Measurements from ENCODE around the gene TMEM213.

TMEM213 gene

GRCh38 chr7:138813945-138814344 lies 16.2 kb downstream of the TMEM213 start:
- intact Hi-C loops (cut with micrococcal nuclease), result no loop called here
- H3K4me3 Mint-ChIP-seq, result no peak overlapping the region
- H3K27ac Mint-ChIP-seq, result no peak overlapping the region

GRCh38 chr7:138814816-138815332 lies 17.1 kb downstream of the TMEM213 start:
- Mint-ChIP-seq H3K27ac (no peak overlapping the region), H3K27me3 (no peaks in the 10 kb centered on the region), H3K4me1 (ENCODE audit: low read depth) (no peaks in the 10 kb centered on the region), H3K9me3 (no peaks in the 10 kb centered on the region), H3K4me3 (no peak overlapping the region), H3K36me3 (ENCODE audit: low read depth) (no peaks in the 10 kb centered on the region)
- intact Hi-C loops (cut with micrococcal nuclease), result no loop called here

More at GRCh38 chr7:138813945-138814344, 16.2 kb downstream of the TMEM213 start:
- H3K27me3 Mint-ChIP-seq, result no peaks in the 10 kb centered on the region
- H3K36me3 Mint-ChIP-seq (ENCODE audit: low read depth), result no peaks in the 10 kb centered on the region
- no peaks in the 10 kb centered on the region for H3K4me1 Mint-ChIP-seq (ENCODE audit: low read depth)
- no peaks in the 10 kb centered on the region for H3K9me3 Mint-ChIP-seq

GRCh38 chr7:138816650-138817049 lies 18.9 kb downstream of the TMEM213 start:
- Mint-ChIP-seq H3K9me3 (no peaks in the 10 kb centered on the region), H3K36me3 (ENCODE audit: low read depth) (no peaks in the 10 kb centered on the region), H3K27ac (no peak overlapping the region), H3K4me3 (no peak overlapping the region), H3K27me3 (no peaks in the 10 kb centered on the region), H3K4me1 (ENCODE audit: low read depth) (no peaks in the 10 kb centered on the region)
- intact Hi-C loops (cut with micrococcal nuclease), result no loop called here

GRCh38 chr7:138819625-138820024 lies 21.8 kb downstream of the TMEM213 start:
- no peaks in the 10 kb centered on the region for H3K27me3 Mint-ChIP-seq
- H3K27ac Mint-ChIP-seq, result no peak overlapping the region
- no peaks in the 10 kb centered on the region for H3K9me3 Mint-ChIP-seq
- H3K4me3 Mint-ChIP-seq, result no peak overlapping the region
- H3K4me1 Mint-ChIP-seq (ENCODE audit: low read depth), result no peaks in the 10 kb centered on the region
- no peaks in the 10 kb centered on the region for H3K36me3 Mint-ChIP-seq (ENCODE audit: low read depth)
- intact Hi-C loops (cut with micrococcal nuclease), result no loop called here

- H3K36me3 Mint-ChIP-seq (ENCODE audit: low read depth), result no peaks in the 10 kb centered on the region
- H3K27me3 Mint-ChIP-seq, result no peaks in the 10 kb centered on the region
- H3K9me3 Mint-ChIP-seq, result no peaks in the 10 kb centered on the region
- no peaks in the 10 kb centered on the region for H3K4me1 Mint-ChIP-seq (ENCODE audit: low read depth)
- intact Hi-C loops (cut with micrococcal nuclease), result no loop called here
- no peak overlapping the region for H3K27ac Mint-ChIP-seq
- H3K4me3 Mint-ChIP-seq, result no peak overlapping the region
Measured at GRCh38 chr7:138821912-138822311, 24.1 kb downstream of the TMEM213 start.

- H3K36me3 Mint-ChIP-seq (ENCODE audit: low read depth), result no peaks in the 10 kb centered on the region
- intact Hi-C loops (cut with micrococcal nuclease), result no loop called here
- H3K9me3 Mint-ChIP-seq, result no peaks in the 10 kb centered on the region
- H3K4me1 Mint-ChIP-seq (ENCODE audit: low read depth), result no peaks in the 10 kb centered on the region
- H3K27me3 Mint-ChIP-seq, result no peaks in the 10 kb centered on the region
- H3K4me3 Mint-ChIP-seq, result no peak overlapping the region
- H3K27ac Mint-ChIP-seq, result no peak overlapping the region
Measured at GRCh38 chr7:138822867-138823535, 25.2 kb downstream of the TMEM213 start.

GRCh38 chr7:138825049-138825721 lies 27.4 kb downstream of the TMEM213 start:
- Mint-ChIP-seq H3K27ac (no peak overlapping the region), H3K4me1 (ENCODE audit: low read depth) (no peaks in the 10 kb centered on the region), H3K4me3 (no peak overlapping the region), H3K9me3 (no peaks in the 10 kb centered on the region), H3K27me3 (no peaks in the 10 kb centered on the region), H3K36me3 (ENCODE audit: low read depth) (no peaks in the 10 kb centered on the region)
- intact Hi-C loops (cut with micrococcal nuclease), result no loop called here

- intact Hi-C loops (cut with micrococcal nuclease), result no loop called here
- Mint-ChIP-seq H3K4me3 (no peak overlapping the region), H3K27ac (no peak overlapping the region), H3K9me3 (no peaks in the 10 kb centered on the region), H3K27me3 (no peaks in the 10 kb centered on the region), H3K4me1 (ENCODE audit: low read depth) (no peaks in the 10 kb centered on the region), H3K36me3 (ENCODE audit: low read depth) (no peaks in the 10 kb centered on the region)
Measured at GRCh38 chr7:138828302-138828701, 30.5 kb downstream of the TMEM213 start.

GRCh38 chr7:138829335-138829734 lies 31.5 kb downstream of the TMEM213 start:
- H3K27me3 Mint-ChIP-seq, result no peaks in the 10 kb centered on the region
- intact Hi-C loops (cut with micrococcal nuclease), result no loop called here
- H3K36me3 Mint-ChIP-seq (ENCODE audit: low read depth), result no peaks in the 10 kb centered on the region
- H3K9me3 Mint-ChIP-seq, result no peaks in the 10 kb centered on the region
- H3K4me3 Mint-ChIP-seq, result no peak overlapping the region
- no peak overlapping the region for H3K27ac Mint-ChIP-seq
- H3K4me1 Mint-ChIP-seq (ENCODE audit: low read depth), result no peaks in the 10 kb centered on the region

GRCh38 chr7:138832966-138833365 lies 35.2 kb downstream of the TMEM213 start:
- Mint-ChIP-seq H3K27me3 (no peaks in the 10 kb centered on the region), H3K4me3 (no peak overlapping the region), H3K9me3 (no peaks in the 10 kb centered on the region), H3K27ac (no peak overlapping the region), H3K4me1 (ENCODE audit: low read depth) (no peaks in the 10 kb centered on the region), H3K36me3 (ENCODE audit: low read depth) (no peaks in the 10 kb centered on the region)
- intact Hi-C loops (cut with micrococcal nuclease), result no loop called here

- no peaks in the 10 kb centered on the region for H3K4me1 Mint-ChIP-seq (ENCODE audit: low read depth)
- H3K27me3 Mint-ChIP-seq, result no peaks in the 10 kb centered on the region
- no peak overlapping the region for H3K4me3 Mint-ChIP-seq
Measured at GRCh38 chr7:138833596-138833995, 35.8 kb downstream of the TMEM213 start.

GRCh38 chr7:138834583-138834982 lies 36.8 kb downstream of the TMEM213 start:
- no peak overlapping the region for H3K4me3 Mint-ChIP-seq
- intact Hi-C loops (cut with micrococcal nuclease), result no loop called here
- no peaks in the 10 kb centered on the region for H3K27me3 Mint-ChIP-seq
- no peak overlapping the region for H3K27ac Mint-ChIP-seq
- no peaks in the 10 kb centered on the region for H3K4me1 Mint-ChIP-seq (ENCODE audit: low read depth)
- no peaks in the 10 kb centered on the region for H3K9me3 Mint-ChIP-seq
- H3K36me3 Mint-ChIP-seq (ENCODE audit: low read depth), result no peaks in the 10 kb centered on the region

More at GRCh38 chr7:138833596-138833995, 35.8 kb downstream of the TMEM213 start:
- Mint-ChIP-seq H3K27ac (no peak overlapping the region), H3K36me3 (ENCODE audit: low read depth) (no peaks in the 10 kb centered on the region), H3K9me3 (no peaks in the 10 kb centered on the region)
- intact Hi-C loops (cut with micrococcal nuclease), result no loop called here

- intact Hi-C loops (cut with micrococcal nuclease), result no loop called here
- Mint-ChIP-seq H3K36me3 (ENCODE audit: low read depth) (no peaks in the 10 kb centered on the region), H3K4me1 (ENCODE audit: low read depth) (no peaks in the 10 kb centered on the region), H3K9me3 (no peaks in the 10 kb centered on the region), H3K27ac (no peak overlapping the region), H3K4me3 (no peak overlapping the region), H3K27me3 (no peaks in the 10 kb centered on the region)
Measured at GRCh38 chr7:138835087-138835486, 37.3 kb downstream of the TMEM213 start.

GRCh38 chr7:138837627-138838026 lies 39.8 kb downstream of the TMEM213 start:
- Mint-ChIP-seq H3K9me3 (no peaks in the 10 kb centered on the region), H3K27me3 (no peaks in the 10 kb centered on the region), H3K27ac (no peak overlapping the region), H3K4me3 (no peak overlapping the region), H3K4me1 (ENCODE audit: low read depth) (no peaks in the 10 kb centered on the region), H3K36me3 (ENCODE audit: low read depth) (no peaks in the 10 kb centered on the region)
- intact Hi-C loops (cut with micrococcal nuclease), result no loop called here
